ENCODE measurements around the gene PRPF6.

The PRPF6 gene

GRCh38 chr20:64049060-64049877 is 68.3 kb downstream of the PRPF6 start, which contains the start of gene SOX18:
TSS of gene SOX18 (minus strand) at chr20:64049639. CDS start at chr20:64049516, 123 bp downstream.
- no peak for DNase-seq (ENCODE audit: low spot score)

GRCh38 chr20:64049878-64050260 is 68.9 kb downstream of the PRPF6 start:
- no peak for DNase-seq (ENCODE audit: low spot score)

- DNase-seq (ENCODE audit: low spot score), result no peak
Measured at GRCh38 chr20:64050261-64051032, 69.5 kb downstream of the PRPF6 start.

- DNase-seq (ENCODE audit: low spot score), result no peak
Measured at GRCh38 chr20:64051033-64051452, 70.1 kb downstream of the PRPF6 start.

- no peak for DNase-seq (ENCODE audit: low spot score)
Measured at GRCh38 chr20:64051561-64052325, 70.8 kb downstream of the PRPF6 start.

GRCh38 chr20:64052326-64052722 is 71.4 kb downstream of the PRPF6 start:
- DNase-seq (ENCODE audit: low spot score), result no peak

- DNase-seq (ENCODE audit: low spot score), result no peak
Measured at GRCh38 chr20:64052987-64053840, 72.3 kb downstream of the PRPF6 start.

GRCh38 chr20:64053841-64054661 is 73.1 kb downstream of the PRPF6 start:
- no peak for DNase-seq (ENCODE audit: low spot score)

GRCh38 chr20:64055396-64055892 is 74.5 kb downstream of the PRPF6 start:
- no peak for DNase-seq (ENCODE audit: low spot score)

GRCh38 chr20:64055893-64056638 is 75.1 kb downstream of the PRPF6 start:
- DNase-seq (ENCODE audit: low spot score), result no peak

- DNase-seq (ENCODE audit: low spot score), result no peak
Measured at GRCh38 chr20:64056639-64056888, 75.6 kb downstream of the PRPF6 start.

- no peak for DNase-seq (ENCODE audit: low spot score)
Measured at GRCh38 chr20:64056889-64057627, 76.1 kb downstream of the PRPF6 start.

- no peak for DNase-seq (ENCODE audit: low spot score)
Measured at GRCh38 chr20:64057628-64058498, 76.9 kb downstream of the PRPF6 start.

GRCh38 chr20:64058536-64058935 is 77.6 kb downstream of the PRPF6 start:
- no peak for DNase-seq (ENCODE audit: low spot score)

- DNase-seq (ENCODE audit: low spot score), result peak; percentile 29
Measured at GRCh38 chr20:64062276-64062595, 81.3 kb downstream of the PRPF6 start.

- peak; percentile 95 for DNase-seq (ENCODE audit: low spot score)
Measured at GRCh38 chr20:64062596-64063388, 81.9 kb downstream of the PRPF6 start, which contains the start of gene TCEA2. TSS of gene TCEA2 (plus strand) at chr20:64063198. CDS start at chr20:64063313, 115 bp downstream.

GRCh38 chr20:64063389-64064144 is 82.6 kb downstream of the PRPF6 start:
- DNase-seq (ENCODE audit: low spot score), result no peak
